ENCODE data around the gene NRXN3.

Gene NRXN3

GRCh38 chr14:79599239-79599638, 1429.1 kb downstream of the NRXN3 start:
- no peak for DNase-seq (ENCODE audit: low read depth)
- no peak overlapping the region for H3K4me3 ChIP-seq (ENCODE audit: low read length)
- TF ChIP-seq CTCF (conservative IDR thresholded peaks at IDR 0.05; ENCODE audit: low read depth, low read length), result no peak

GRCh38 chr14:79600406-79600805, 1430.2 kb downstream of the NRXN3 start:
- no peak for DNase-seq (ENCODE audit: low read depth)
- TF ChIP-seq CTCF (conservative IDR thresholded peaks at IDR 0.05; ENCODE audit: low read depth, low read length), result no peak
- H3K4me3 ChIP-seq (ENCODE audit: low read length), result no peak overlapping the region

- no peak overlapping the region for H3K4me3 ChIP-seq (ENCODE audit: low read length)
- TF ChIP-seq CTCF (conservative IDR thresholded peaks at IDR 0.05; ENCODE audit: low read depth, low read length), result no peak
- no peak for DNase-seq (ENCODE audit: low read depth)
Measured at GRCh38 chr14:79601579-79601978, 1431.4 kb downstream of the NRXN3 start.

- no peak overlapping the region for H3K4me3 ChIP-seq (ENCODE audit: low read length)
- no peak for TF ChIP-seq CTCF (conservative IDR thresholded peaks at IDR 0.05; ENCODE audit: low read depth, low read length)
- DNase-seq (ENCODE audit: low read depth), result no peak
Measured at GRCh38 chr14:79602045-79602444, 1431.9 kb downstream of the NRXN3 start.

GRCh38 chr14:79602742-79603141, 1432.6 kb downstream of the NRXN3 start:
- TF ChIP-seq CTCF (conservative IDR thresholded peaks at IDR 0.05; ENCODE audit: low read depth, low read length), result no peak
- no peak overlapping the region for H3K4me3 ChIP-seq (ENCODE audit: low read length)
- DNase-seq (ENCODE audit: low read depth), result no peak

- no peak for DNase-seq (ENCODE audit: low read depth)
Measured at GRCh38 chr14:79605849-79606248, 1435.7 kb downstream of the NRXN3 start.

GRCh38 chr14:79608446-79608845, 1438.3 kb downstream of the NRXN3 start:
- DNase-seq (ENCODE audit: low read depth), result no peak

More at GRCh38 chr14:79605849-79606248, 1435.7 kb downstream of the NRXN3 start:
- H3K4me3 ChIP-seq (ENCODE audit: low read length), result no peak overlapping the region
- TF ChIP-seq CTCF (conservative IDR thresholded peaks at IDR 0.05; ENCODE audit: low read depth, low read length), result no peak

More at GRCh38 chr14:79608446-79608845, 1438.3 kb downstream of the NRXN3 start:
- TF ChIP-seq CTCF (conservative IDR thresholded peaks at IDR 0.05; ENCODE audit: low read depth, low read length), result no peak
- H3K4me3 ChIP-seq (ENCODE audit: low read length), result no peak overlapping the region
